ENCODE results near the gene BTBD17. TPM values are rescaled to one million over a fixed set of nuclear protein-coding genes. Genes with fewer than 3 reads are reported as not detected.
A peak's percentile ranks its signal among the peaks of the same experiment; 100 is the strongest.

Gene BTBD17
- total and polyA plus RNA-seq, 2 of the 8 experiments (the other 6 are each of a cell fraction or from before 2014, with no cell fraction given) = 7.0 to 14.8 TPM

GRCh38 chr17:74358697-74359096, 3.0 kb downstream of the BTBD17 start (continued):
- TF ChIP-seq BRCA1 (IDR thresholded peaks at IDR 0.05; ENCODE audit: low read depth, low read length) (no peak), FOSL1 (IDR thresholded peaks at IDR 0.05; ENCODE audit: insufficient read depth, low read depth, low read length) (no peak), CTCF (IDR thresholded peaks at IDR 0.05; ENCODE audit: control extremely low read depth in 1 of 3, insufficient read depth in 1 of 3, low read depth in 1 of 3, low read length in 3 of 3) (no peak), TAF1 (IDR thresholded peaks at IDR 0.05; ENCODE audit: low read depth, low read length) (no peak), TEAD4 (IDR thresholded peaks at IDR 0.05; ENCODE audit: low read depth, low read length) (0 out of 2 replicates have a peak, but pooled peaks have one; percentile 28)
